PC-3 (cell line): ENCODE measurements around the gene CSNK1A1. TPM values are rescaled to one million over a fixed set of nuclear protein-coding genes. Genes with fewer than 3 reads are reported as not detected.

ENCODE experiments used
- ATAC-seq: fragments of 200-7000 bp; cut with Tn5 transposase; 2 replicates; pipeline ENCODE4 v1.9.1; 2020; ENCODE audit warnings: mild to moderate bottlenecking, moderate library complexity
- BruUV-seq: library from RNA; stranded (reverse); fragments of 400-500 nt; replicated peaks from 2 replicates; lab custom pipeline; 2021; lab: Mats Ljungman, UMichigan
- CTCF ChIA-PET: fragments of 300-600 bp; sonication (Branson Sonifier 250); formaldehyde crosslinking; loops from one replicate; lab custom pipeline; 2022; ENCODE audit warnings: antibody characterized with exemption; lab: Charles Lee
- POLR2A ChIA-PET: fragments of 300-600 bp; sonication (Branson Sonifier 250); formaldehyde crosslinking; loops from one replicate; lab custom pipeline; 2022; ENCODE audit warnings: antibody characterized with exemption; ENCODE audit not compliant: unreplicated experiment; lab: Charles Lee
- DNase-seq: peaks from one replicate; pipeline ENCODE4 v3.0.0-alpha.2; 2015
- H2AFZ ChIP-seq: fragments of 300-600 bp; sonication (generic); 2 replicates; pipeline ENCODE4 v1.6.0; 2016; ENCODE audit warnings: antibody characterized with exemption, low read length
- H3F3A ChIP-seq: fragments of 300-600 bp; sonication (generic); one replicate; pipeline ENCODE4 v1.6.0; 2017; ENCODE audit warnings: antibody characterized with exemption, low read length, control low read depth, mild to moderate bottlenecking; ENCODE audit not compliant: unreplicated experiment
- H3K27ac ChIP-seq: fragments of 300-600 bp; sonication (generic); 2 replicates; pipeline ENCODE4 v1.5.1; 2016; ENCODE audit warnings: mild to moderate bottlenecking, low read length
- H3K27me3 ChIP-seq: fragments of 300-600 bp; sonication (generic); 2 replicates; pipeline ENCODE4 v1.6.1; 2016; ENCODE audit warnings: low read length, mixed read lengths
- H3K36me3 ChIP-seq: fragments of 300-600 bp; sonication (generic); 2 replicates; pipeline ENCODE4 v1.6.1; 2016; ENCODE audit warnings: low read depth, mixed run types, low read length, mixed read lengths
- H3K4me1 ChIP-seq: fragments of 300-600 bp; sonication (generic); 2 replicates; pipeline ENCODE4 v1.5.1; 2016; ENCODE audit warnings: low read length; ENCODE audit not compliant: insufficient read depth
- H3K4me2 ChIP-seq: fragments of 300-600 bp; sonication (generic); 2 replicates; pipeline ENCODE4 v1.6.0; 2016; ENCODE audit warnings: low read length
- H3K4me3 ChIP-seq: fragments of 300-600 bp; sonication (generic); 2 replicates; pipeline ENCODE4 v1.5.1; 2016; ENCODE audit warnings: mild to moderate bottlenecking, low read length, mixed read lengths
- H3K79me2 ChIP-seq: fragments of 300-600 bp; sonication (generic); 2 replicates; pipeline ENCODE4 v1.6.1; 2017; ENCODE audit warnings: low read length, mixed read lengths
- H3K9ac ChIP-seq: fragments of 300-600 bp; sonication (generic); 2 replicates; pipeline ENCODE4 v1.6.0; 2016; ENCODE audit warnings: mild to moderate bottlenecking, low read length
- H3K9me2 ChIP-seq: fragments of 300-600 bp; sonication (generic); replicated peaks from 2 replicates; pipeline ENCODE4 v1.6.1; 2016; ENCODE audit warnings: mixed run types, low read length, mixed read lengths
- H3K9me3 ChIP-seq: fragments of 300-600 bp; sonication (generic); 2 replicates; pipeline ENCODE4 v1.6.1; 2016; ENCODE audit warnings: low read length, mixed read lengths
- H4K20me1 ChIP-seq: fragments of 300-600 bp; sonication (generic); 2 replicates; pipeline ENCODE4 v1.6.1; 2016; ENCODE audit warnings: low read length, mixed read lengths
- CTCF ChIP-seq: fragments of 300-600 bp; sonication (generic); conservative IDR thresholded peaks from 2 replicates; pipeline ENCODE4 v1.5.1; 2017; ENCODE audit warnings: antibody characterized with exemption, low read depth, mild to moderate bottlenecking, low read length
- EZH2 ChIP-seq: fragments of 300-600 bp; sonication (generic); IDR thresholded peaks from one replicate; pipeline ENCODE4 v1.6.1; 2017; ENCODE audit warnings: antibody characterized with exemption, mild to moderate bottlenecking, low read length; ENCODE audit not compliant: unreplicated experiment
- EZH2phosphoT487 ChIP-seq: fragments of 300-600 bp; sonication (generic); IDR thresholded peaks from 2 replicates; pipeline ENCODE4 v1.6.1; 2018; ENCODE audit warnings: mild to moderate bottlenecking, antibody characterized with exemption, low read length, borderline replicate concordance
- intact Hi-C: fragments of 100-400 bp; cut with micrococcal nuclease; formaldehyde crosslinking; loops from 2 replicates; pipeline ENCODE4 v1.9.0; 2023
- total RNA-seq: library from RNA; depleted of rRNA; stranded (reverse); fragments of >200 nt; gene quantifications from 2 replicates; pipeline ENCODE4 v1.2.3, GENCODE V29; 2014

CSNK1A1 gene
- total RNA-seq, 1 experiment from 2014 or later: 586 TPM

- H3K4me2 ChIP-seq: peak overlapping the region; percentile 59
- no peaks in the 10 kb centered on the region for H3K27me3 ChIP-seq
- H3K4me3 ChIP-seq: no peak overlapping the region
- intact Hi-C loops: loop anchor here (1.0 kb wide), 1 partner anchor 135 kb away; no protein-coding TSS in a partner anchor
- peak overlapping the region; percentile 51 for H2AFZ ChIP-seq
- H3K27ac ChIP-seq: peak overlapping the region; percentile 34
- no peak overlapping the region; the same call in 1 of the 2 replicates for H3K9ac ChIP-seq
- CTCF ChIA-PET: no interaction called here
- H3K36me3 ChIP-seq: no peaks in the 10 kb centered on the region
- no peaks in the 10 kb centered on the region for H3F3A ChIP-seq
- no peaks in the 10 kb centered on the region for H4K20me1 ChIP-seq
- no peak for TF ChIP-seq CTCF
- no peak for TF ChIP-seq EZH2phosphoT487
- TF ChIP-seq EZH2: no peak
- BruUV-seq: no TSS peak
- peaks cover 24% of the 10 kb centered on the region for H3K4me1 ChIP-seq
- ATAC-seq: peak; percentile 81
- POLR2A ChIA-PET: no interaction called here
- no peaks in the 10 kb centered on the region for H3K9me2 ChIP-seq
- no peaks in the 10 kb centered on the region for H3K9me3 ChIP-seq
- H3K79me2 ChIP-seq: no peaks in the 10 kb centered on the region
- peak; percentile 65 for DNase-seq
Observed at GRCh38 chr5:149471406-149472183, 79.6 kb downstream of the CSNK1A1 start.

GRCh38 chr5:149470942-149471341 lies 80.3 kb downstream of the CSNK1A1 start:
- ATAC-seq: no peak
- Histone ChIP-seq H3K27ac (0 out of 2 replicates have a peak overlapping the region, but pooled peaks have one; percentile 34), H2AFZ (no peak overlapping the region), H3K4me3 (no peak overlapping the region), H3K9ac (no peak overlapping the region), H3K4me2 (no peak overlapping the region), H3K9me2 (no peaks in the 10 kb centered on the region), H3K9me3 (no peaks in the 10 kb centered on the region), H3K79me2 (no peaks in the 10 kb centered on the region), H4K20me1 (no peaks in the 10 kb centered on the region), H3K4me1 (peaks cover 30% of the 10 kb centered on the region), H3K36me3 (no peaks in the 10 kb centered on the region), H3F3A (no peaks in the 10 kb centered on the region), H3K27me3 (no peaks in the 10 kb centered on the region)
- intact Hi-C loops: loop anchor here (1.0 kb wide), 1 partner anchor 135 kb away; no protein-coding TSS in a partner anchor
- DNase-seq: no peak
- BruUV-seq: no TSS peak
- POLR2A ChIA-PET: no interaction called here
- TF ChIP-seq EZH2phosphoT487 (no peak), EZH2 (no peak), CTCF (no peak)
- CTCF ChIA-PET: no interaction called here

DNA sequence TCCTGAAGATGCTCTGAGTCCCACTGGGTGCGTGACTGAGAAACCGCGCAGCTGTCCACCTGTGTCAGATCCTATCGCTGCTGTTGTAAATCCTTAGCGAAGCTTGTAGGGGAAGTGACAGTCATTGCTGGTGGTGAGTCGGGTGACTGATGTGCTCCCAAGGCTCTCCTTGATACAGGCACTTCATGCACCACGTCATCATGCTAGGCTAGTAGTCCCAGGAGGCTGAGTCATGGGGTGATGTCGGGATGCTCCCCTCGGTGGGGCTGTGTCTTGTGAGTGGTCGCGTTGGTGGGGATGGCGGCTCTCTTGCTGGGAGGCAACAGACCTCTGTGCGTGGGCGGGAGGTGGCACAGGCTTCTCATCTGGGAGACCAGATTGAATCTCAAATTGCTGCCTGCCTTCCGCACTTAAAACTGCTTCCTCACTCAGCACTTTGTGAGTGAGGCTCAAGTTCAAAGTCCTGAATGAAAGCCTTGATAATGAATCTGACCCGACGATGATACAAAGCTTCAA lies 84.7 kb downstream of the CSNK1A1 start:
- H3K27ac ChIP-seq: peak overlapping the region; percentile 5; the same call in 1 of the 2 replicates
- ATAC-seq (peak; percentile 75), DNase-seq (peak; percentile 66)
- no peak overlapping the region for H3K9ac ChIP-seq
- no peaks in the 10 kb centered on the region for H3F3A ChIP-seq
- POLR2A ChIA-PET: no interaction called here
- intact Hi-C loops: no loop called here
- CTCF ChIA-PET: interaction anchor here (0.6 kb wide), 1 partner anchor 20 kb away, joined by 4 read pairs; no protein-coding TSS in a partner anchor
- no peaks in the 10 kb centered on the region for H3K79me2 ChIP-seq
- H2AFZ ChIP-seq: peak overlapping the region; percentile 44; the same call in 1 of the 2 replicates
- no peak overlapping the region for H3K4me3 ChIP-seq
- no peaks in the 10 kb centered on the region for H4K20me1 ChIP-seq
- H3K4me2 ChIP-seq: no peak overlapping the region
- peaks cover 21% of the 10 kb centered on the region for H3K4me1 ChIP-seq
- no TSS peak for BruUV-seq
- TF ChIP-seq EZH2phosphoT487: no peak
- TF ChIP-seq EZH2: no peak
- TF ChIP-seq CTCF: no peak
- H3K9me2 ChIP-seq: no peaks in the 10 kb centered on the region
- no peaks in the 10 kb centered on the region for H3K27me3 ChIP-seq
- no peaks in the 10 kb centered on the region for H3K36me3 ChIP-seq
- H3K9me3 ChIP-seq: no peaks in the 10 kb centered on the region
